ENCODE measurements around the gene CACNA1B.

DNA sequence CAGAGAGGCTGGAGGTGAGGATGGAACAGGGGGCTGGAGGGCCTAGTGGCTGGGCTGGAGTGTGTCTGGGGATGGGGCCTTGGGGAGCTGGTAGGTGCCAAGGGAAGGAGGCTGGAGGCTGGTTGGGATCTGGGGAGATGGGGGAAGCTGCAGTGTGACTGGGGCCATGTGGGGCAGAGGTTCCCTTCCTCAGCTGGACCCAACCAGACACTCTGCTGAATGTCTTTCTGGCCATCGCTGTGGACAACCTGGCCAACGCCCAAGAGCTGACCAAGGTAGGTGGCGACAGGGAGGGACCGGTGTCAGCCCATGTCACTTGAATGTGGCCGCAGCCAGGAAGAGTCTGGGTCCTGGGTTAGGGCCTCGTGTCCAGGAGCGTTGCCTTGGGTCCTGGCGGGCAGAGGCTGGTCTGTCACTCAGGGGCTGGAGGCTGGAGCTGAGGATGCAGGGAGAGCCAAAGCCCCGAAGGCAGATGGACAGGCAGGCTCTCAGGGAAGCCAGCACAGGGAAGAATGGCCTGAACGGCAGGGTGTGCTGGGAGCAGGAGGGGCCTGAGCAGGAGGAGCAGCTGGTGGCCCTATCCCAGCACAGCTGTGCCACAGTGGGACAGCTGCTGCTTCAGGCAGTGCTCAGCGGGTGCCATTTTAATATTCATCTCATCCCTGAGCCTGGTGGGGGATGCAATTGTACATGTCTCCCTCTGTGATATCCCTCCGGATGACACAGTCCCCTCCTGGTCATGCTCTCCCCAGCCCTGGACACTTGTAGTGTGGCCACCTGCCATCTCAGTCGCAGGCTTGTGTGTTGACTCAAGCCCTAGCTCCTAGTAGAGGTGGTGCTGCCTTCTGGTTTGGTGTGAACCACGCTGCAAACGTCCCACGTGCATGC, 132.5 kb downstream of the CACNA1B start:
- TF ChIP-seq POLR2A (IDR thresholded peaks at IDR 0.05) (no peak), CTCF (IDR thresholded peaks at IDR 0.05) (no peak)
